LNCAP (cell line): ENCODE measurements around the gene GLB1L.

ENCODE experiments used
- CTCF ChIP-seq: fragments of 450-650 bp; IDR thresholded peaks from 2 replicates; pipeline ENCODE4 v1.5.1; 2017; ENCODE audit warnings: mild to moderate bottlenecking

The GLB1L gene

GRCh38 chr2:219284501-219285372 is 39.5 kb upstream of the GLB1L start:
- TF ChIP-seq CTCF: no peak

GRCh38 chr2:219282943-219283581 is 37.8 kb upstream of the GLB1L start:
- no peak for TF ChIP-seq CTCF

GRCh38 chr2:219282375-219282774 is 37.1 kb upstream of the GLB1L start:
- no peak for TF ChIP-seq CTCF

GRCh38 chr2:219281588-219281987 is 36.3 kb upstream of the GLB1L start:
- no peak for TF ChIP-seq CTCF

GRCh38 chr2:219280651-219281050 is 35.4 kb upstream of the GLB1L start:
- TF ChIP-seq CTCF: no peak

GRCh38 chr2:219279916-219280516 is 34.8 kb upstream of the GLB1L start:
- no peak for TF ChIP-seq CTCF

- no peak for TF ChIP-seq CTCF
Measured at GRCh38 chr2:219279151-219279915, 34.1 kb upstream of the GLB1L start, which contains the start of gene DNAJB2. Gene DNAJB2, plus strand, starts transcription at chr2:219279366. Its CDS starts 468 bp downstream, at chr2:219279834.
